ENCODE results near the gene NXPH3.

- TF ChIP-seq EZH2 (optimal IDR thresholded peaks at IDR 0.05; ENCODE audit: low read depth, low read length) (no peak), CTCF (IDR thresholded peaks at IDR 0.05; ENCODE audit: low read length) (no peak)
These were observed 1.9 kb downstream of the NXPH3 start for GRCh38 chr17:49577650-49577934.
